Activated effector memory CD4-positive, alpha-beta T cell treated with Interleukin-2 at 50 U/mL for 16 hours (primary cell): Measurements from ENCODE around the gene TWIST2.

ENCODE experiments used
- DNase-seq: peaks from one replicate; pipeline ENCODE4 v3.0.0-alpha.2; 2020

The TWIST2 gene

DNA sequence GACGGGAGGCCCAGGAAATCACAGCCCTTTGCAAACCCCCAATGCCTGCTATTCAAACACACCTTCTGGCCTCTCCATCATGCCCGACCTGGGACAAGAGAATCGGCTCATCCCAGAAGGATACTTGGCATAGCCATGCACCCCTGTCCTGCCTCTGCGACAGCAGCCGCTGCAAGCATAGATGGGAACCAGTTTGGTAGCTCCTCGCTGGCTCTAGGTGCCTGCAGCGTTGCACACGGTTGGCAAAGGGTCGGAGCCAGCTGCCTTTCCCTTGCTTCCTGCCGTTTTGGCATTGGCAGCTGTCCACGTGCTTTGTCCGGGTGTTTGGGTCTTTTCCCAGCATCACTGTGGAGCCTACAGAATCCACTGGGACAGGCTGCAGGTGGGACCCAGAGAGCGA, 76.9 kb downstream of the TWIST2 start:
- no peak for DNase-seq

- DNase-seq = no peak
Observed at GRCh38 chr2:238925281-238925680, 77.4 kb downstream of the TWIST2 start.

DNA sequence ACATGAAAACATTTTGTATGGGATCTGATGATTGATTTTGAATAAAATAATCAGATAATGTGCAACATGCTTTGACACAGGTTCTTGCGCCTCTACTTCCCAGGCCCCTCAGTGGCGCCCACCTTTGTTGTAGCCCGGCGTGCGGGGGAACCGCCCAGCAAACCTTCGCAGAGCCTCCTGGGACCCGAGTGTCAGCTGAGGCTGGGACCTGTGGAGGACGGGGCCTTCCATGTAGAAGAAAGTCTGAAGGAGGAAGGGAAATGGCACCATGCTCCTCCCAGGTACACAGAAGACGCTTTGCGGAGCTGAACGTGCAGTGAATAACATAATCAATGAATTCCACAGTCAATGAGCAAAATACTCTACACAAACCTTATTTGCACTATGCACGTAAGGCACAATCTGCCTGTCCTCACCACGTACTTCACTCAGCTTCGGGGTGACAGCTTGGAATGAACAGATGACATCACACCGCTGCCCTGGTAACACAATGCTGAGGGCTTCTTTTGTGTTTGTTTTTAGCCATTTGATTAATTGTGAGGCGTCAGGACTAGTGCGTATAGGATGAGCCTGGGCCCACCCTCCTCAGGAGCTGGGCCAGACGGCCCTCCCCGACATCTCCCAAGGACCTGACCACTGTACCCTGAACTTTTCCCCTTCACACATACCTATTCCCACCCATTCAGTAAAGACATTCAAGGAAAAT, 78.1 kb downstream of the TWIST2 start:
- no peak for DNase-seq

DNA sequence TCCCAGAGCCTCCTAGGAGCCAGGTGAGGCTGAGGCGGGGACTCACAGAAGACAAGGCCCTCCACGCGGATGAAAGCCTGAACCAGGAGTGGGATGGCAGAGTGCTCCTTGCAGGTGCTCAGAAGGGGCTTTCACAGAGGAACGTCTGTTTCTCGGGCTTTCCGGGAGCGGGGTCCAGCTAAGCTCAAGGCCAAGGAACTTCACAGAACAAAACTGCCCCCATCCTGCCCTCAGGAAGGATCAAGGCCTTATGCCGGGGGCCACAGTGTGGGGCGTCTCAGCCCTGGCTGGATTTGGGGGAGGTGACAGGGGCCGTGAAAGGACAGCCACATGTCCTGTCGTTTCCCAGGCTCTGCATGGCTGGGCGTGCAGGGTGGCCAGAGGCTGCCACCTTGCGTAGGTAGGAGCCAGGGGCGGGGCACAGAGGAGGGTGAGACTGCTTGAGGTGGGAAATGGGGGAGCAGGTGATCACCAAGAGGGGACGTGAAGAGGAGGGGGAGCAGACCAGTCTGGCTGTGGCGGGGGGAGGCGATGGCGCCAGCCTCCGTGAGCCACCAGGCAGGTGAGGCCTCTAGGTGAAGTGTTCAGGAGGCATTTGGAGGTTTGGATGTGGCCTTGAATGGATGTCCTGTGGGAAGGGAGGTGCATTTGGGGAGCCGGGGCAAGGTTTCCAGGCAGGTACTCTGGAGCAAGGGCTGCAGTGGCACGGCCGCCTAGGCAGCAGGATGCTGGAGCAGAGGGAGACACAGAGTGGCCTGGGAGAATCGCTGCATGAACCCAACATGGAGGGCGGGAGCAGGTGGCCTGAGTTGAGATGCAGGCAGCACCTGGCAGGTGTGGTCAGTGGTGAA, 79.1 kb downstream of the TWIST2 start:
- no peak for DNase-seq

DNA sequence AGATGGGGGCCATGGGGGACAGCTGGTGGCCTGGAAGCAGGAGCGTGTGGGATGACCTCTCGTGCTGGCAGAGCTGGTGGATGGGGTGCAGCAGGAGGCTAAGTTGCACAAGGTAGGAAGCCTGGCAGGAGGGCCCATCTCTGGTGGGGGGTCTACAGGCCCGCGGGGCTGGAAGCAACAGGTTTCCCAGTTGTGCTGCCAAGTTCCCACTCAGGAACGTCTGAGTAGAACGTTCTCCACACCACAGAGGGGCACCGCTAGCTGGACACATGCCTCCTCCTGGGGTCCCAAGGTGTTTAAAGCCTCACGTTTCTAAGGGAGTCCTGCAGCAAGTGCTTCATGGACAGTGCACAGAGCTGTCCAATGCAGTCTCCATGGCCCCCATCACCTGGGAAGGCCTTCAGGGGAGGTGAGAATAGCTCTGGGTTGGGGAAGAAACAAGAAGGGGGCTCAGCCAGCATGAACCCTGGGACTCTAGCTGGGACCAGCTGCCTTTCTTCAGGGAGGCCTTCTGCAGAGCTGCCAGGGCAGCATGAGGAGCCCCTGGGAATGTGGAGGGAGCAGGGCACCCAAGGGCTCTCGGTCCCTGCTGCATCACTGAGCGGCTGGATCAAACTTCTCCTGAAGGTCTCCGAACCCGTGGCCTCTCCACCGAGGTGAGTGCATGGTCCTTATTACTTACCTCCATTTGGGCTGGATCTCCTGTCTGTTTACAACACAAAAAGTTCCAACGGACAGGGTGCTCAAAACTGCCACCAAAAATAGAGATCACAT, 80.0 kb downstream of the TWIST2 start:
- no peak for DNase-seq

- DNase-seq = no peak
Observed at GRCh38 chr2:238928520-238929241, 80.8 kb downstream of the TWIST2 start.

DNA sequence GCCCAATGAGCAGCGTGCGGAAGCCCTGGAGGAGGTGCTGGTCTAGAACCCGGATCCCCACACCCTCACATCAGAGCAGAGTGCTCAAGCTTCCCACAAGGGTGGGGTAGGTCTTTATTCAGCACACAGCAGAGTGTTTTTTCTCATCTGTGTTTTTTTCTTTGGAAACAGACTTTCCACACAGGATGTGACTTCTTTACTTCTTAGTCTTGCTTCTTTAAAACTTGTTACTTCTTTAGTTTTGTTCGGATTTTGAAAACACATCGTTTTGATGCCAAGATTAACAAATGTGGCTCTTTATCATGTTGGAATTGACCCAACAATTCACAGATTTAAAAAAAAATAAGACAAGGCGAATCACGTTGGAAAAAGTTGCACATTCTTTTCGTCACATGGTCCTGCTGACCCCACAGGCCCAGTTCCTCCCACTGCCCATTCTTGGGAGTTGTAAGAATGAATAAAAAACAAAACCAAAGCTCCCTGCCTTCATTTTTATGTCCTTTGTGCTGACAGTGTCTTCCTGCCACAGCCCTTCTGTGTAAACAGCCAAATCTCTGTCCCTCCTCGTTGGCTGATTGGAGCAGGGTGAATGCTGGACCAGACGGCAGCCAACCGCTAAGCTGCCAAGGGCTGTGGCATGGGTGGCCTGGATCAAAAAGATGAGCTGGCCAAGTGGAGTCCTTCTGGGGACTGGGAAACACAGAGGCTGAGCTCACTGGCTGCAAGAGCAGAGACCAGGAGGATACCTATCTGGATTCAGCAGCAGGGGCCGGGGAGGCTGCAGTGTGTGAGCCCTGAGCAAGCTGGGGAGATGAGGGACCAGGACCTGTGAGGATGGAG, 81.6 kb downstream of the TWIST2 start:
- no peak for DNase-seq

DNA sequence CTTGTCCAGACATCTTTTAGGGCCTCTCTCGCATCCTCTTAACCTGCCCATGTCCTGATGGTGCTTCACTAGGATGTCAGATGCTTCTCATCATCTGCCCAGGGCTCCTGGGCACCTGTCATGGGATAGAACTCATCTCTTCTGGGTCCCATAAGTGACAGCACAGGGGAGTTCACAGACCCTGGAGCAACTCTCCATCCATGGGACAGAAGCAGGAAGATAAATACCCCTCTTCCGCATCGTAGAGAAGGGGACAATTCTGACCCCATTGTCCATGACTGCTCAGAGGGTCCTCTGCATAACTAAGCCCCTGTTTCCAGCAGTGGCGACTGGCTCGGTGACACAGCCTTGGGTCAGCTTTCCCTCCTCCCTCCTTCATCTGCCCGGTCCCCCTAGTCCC, 82.3 kb downstream of the TWIST2 start:
- no peak for DNase-seq

GRCh38 chr2:238936162-238937052, 88.5 kb downstream of the TWIST2 start:
- no peak for DNase-seq

- no peak for DNase-seq
Observed at GRCh38 chr2:238938003-238938400, 90.1 kb downstream of the TWIST2 start.

GRCh38 chr2:238938401-238939055, 90.6 kb downstream of the TWIST2 start:
- DNase-seq = no peak

GRCh38 chr2:238939074-238939473, 91.2 kb downstream of the TWIST2 start:
- DNase-seq = no peak

GRCh38 chr2:238939521-238940403, 91.9 kb downstream of the TWIST2 start:
- no peak for DNase-seq

DNA sequence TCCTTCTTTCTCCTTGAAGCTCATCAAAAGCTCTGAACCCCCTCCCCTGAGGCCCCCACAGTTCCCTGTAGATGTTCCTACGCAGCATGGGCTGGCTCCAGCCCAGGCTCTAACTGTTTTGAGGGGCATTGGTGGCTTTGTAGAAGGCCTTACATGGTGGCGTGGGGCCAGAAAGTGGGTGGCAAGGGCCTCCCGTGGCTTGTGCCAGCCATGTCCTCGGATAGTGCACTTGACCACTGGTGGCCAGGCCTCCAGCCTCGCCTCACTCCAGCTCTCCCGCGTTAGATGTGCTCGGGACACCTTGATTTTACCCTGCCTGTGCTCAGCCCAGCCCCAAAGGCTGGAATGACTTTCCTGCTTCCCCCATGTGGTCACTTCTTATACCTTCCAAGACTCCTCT, 92.9 kb downstream of the TWIST2 start:
- DNase-seq = no peak

DNA sequence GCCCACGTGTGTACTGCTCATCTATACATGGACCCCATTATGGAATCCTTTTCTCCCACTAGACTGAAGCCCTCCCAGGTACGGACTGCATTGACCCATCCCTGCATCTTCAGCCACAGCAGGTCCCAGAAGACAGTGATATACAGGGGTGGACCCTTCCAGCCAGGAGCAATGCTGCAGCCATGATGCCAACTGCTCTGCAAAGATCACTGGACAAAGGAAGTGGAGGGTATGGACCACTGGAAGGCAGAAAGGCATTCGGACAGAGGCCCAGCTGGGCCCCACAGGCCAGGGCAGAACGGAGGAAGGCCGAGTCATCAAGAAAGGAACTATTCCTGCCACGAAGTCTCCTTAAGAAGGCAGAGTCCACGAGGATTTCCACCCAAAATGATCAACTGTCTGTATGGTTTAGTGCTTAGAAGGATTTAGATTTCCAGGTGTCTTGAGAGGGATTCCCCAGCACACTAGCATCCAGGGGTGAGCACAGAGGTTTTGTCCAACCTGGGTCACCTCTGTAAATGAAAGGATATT, 93.4 kb downstream of the TWIST2 start:
- DNase-seq = no peak

DNA sequence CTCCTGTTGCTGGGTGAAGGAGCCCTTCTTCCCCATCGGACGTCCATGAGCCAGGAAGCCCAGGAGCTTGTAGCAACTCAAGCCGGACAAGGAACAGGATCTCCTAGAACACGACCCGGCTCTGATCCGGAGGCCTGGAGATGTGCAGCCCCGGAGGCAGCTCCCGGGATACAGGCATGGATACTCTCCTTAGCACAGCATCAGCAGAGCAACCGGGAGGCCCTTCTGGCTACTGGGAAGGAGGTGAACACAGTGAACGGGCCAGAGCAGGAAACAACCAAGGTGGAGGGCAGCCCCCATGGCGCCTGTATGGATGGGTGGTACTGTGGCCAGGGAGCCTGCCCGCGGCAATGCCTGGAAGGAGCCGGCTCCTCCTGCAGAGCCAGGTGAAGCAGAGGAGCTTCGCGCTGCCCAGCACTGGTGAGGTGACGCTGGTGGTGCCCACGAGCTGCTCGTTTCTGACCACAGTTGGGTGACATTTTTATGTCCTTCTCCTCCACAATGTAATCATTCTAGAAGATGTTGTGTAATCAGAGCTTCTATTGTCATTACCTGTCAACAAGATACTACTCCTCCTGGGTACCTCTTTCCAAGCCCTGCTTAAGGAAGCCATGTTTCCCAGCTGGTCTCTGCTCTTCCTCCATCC, 94.3 kb downstream of the TWIST2 start:
- no peak for DNase-seq

- no peak for DNase-seq
Observed at GRCh38 chr2:238942726-238943300, 94.9 kb downstream of the TWIST2 start.
